UCSD-AML1 (cell line): ENCODE data around the gene PSG7.
"Not testable (repeated sequence)": the region's sequence is repeated elsewhere in the genome, so short reads cannot be mapped to it uniquely, and the experiment has no call there.

Experiments used
- DNase-seq: peaks from one replicate; lab custom pipeline; 2025; ENCODE audit not compliant: unreplicated experiment; lab: John Stamatoyannopoulos, UW

PSG7 gene

GRCh38 chr19:42916931-42917330 lies 20.1 kb downstream of the PSG7 start:
- not testable (repeated sequence) for DNase-seq

GRCh38 chr19:42913516-42913915 lies 23.5 kb downstream of the PSG7 start:
- DNase-seq: not testable (repeated sequence)

GRCh38 chr19:42912941-42913340 lies 24.1 kb downstream of the PSG7 start:
- not testable (repeated sequence) for DNase-seq

GRCh38 chr19:42911731-42912130 lies 25.3 kb downstream of the PSG7 start:
- DNase-seq: not testable (repeated sequence)

GRCh38 chr19:42906162-42906561 lies 30.8 kb downstream of the PSG7 start:
- DNase-seq: not testable (repeated sequence)

GRCh38 chr19:42900561-42900960 lies 36.4 kb downstream of the PSG7 start:
- DNase-seq: not testable (repeated sequence)

GRCh38 chr19:42899674-42900073 lies 37.3 kb downstream of the PSG7 start:
- not testable (repeated sequence) for DNase-seq

- DNase-seq: not testable (repeated sequence)
Observed at GRCh38 chr19:42899110-42899509, 37.9 kb downstream of the PSG7 start.

GRCh38 chr19:42898656-42899055 lies 38.4 kb downstream of the PSG7 start:
- DNase-seq: not testable (repeated sequence)

GRCh38 chr19:42897729-42898128 lies 39.3 kb downstream of the PSG7 start:
- DNase-seq: not testable (repeated sequence)

GRCh38 chr19:42890446-42890845 lies 46.6 kb downstream of the PSG7 start:
- not testable (repeated sequence) for DNase-seq

GRCh38 chr19:42887876-42888445 lies 49.0 kb downstream of the PSG7 start:
- not testable (repeated sequence) for DNase-seq

GRCh38 chr19:42882730-42883129 lies 54.3 kb downstream of the PSG7 start:
- not testable (repeated sequence) for DNase-seq

GRCh38 chr19:42882010-42882409 lies 55.0 kb downstream of the PSG7 start:
- DNase-seq: not testable (repeated sequence)

- not testable (repeated sequence) for DNase-seq
Observed at GRCh38 chr19:42881279-42881678, 55.7 kb downstream of the PSG7 start.

GRCh38 chr19:42880621-42881020 lies 56.4 kb downstream of the PSG7 start:
- not testable (repeated sequence) for DNase-seq

- DNase-seq: no peak
Observed at GRCh38 chr19:42879613-42880012, 57.4 kb downstream of the PSG7 start, which contains the start of gene PSG1. PSG1 (minus strand) TSS chr19:42879713; CDS start chr19:42879581, 132 bp downstream.

GRCh38 chr19:42876596-42876995 lies 60.4 kb downstream of the PSG7 start:
- not testable (repeated sequence) for DNase-seq

- DNase-seq: not testable (repeated sequence)
Observed at GRCh38 chr19:42875881-42876280, 61.1 kb downstream of the PSG7 start.

GRCh38 chr19:42874901-42875813 lies 61.9 kb downstream of the PSG7 start:
- DNase-seq: not testable (repeated sequence)

GRCh38 chr19:42874136-42874535 lies 62.9 kb downstream of the PSG7 start:
- DNase-seq: not testable (repeated sequence)
